Measurements from ENCODE around the gene LYPD6.
"Not testable (repeated sequence)": the region's sequence is repeated elsewhere in the genome, so short reads cannot be mapped to it uniquely, and the experiment has no call there.

- not testable (repeated sequence) for TF ChIP-seq CTCF (conservative IDR thresholded peaks at IDR 0.05; ENCODE audit: low read length); EZH2phosphoT487 (IDR thresholded peaks at IDR 0.05; ENCODE audit: borderline replicate concordance, low read depth, low read length)
Observed at GRCh38 chr2:149506808-149507207, 176.4 kb downstream of the LYPD6 start.

All from OCI-LY7 (cell line).